HG03095 (cell line): ENCODE data around the gene CDH8.
"Not testable (repeated sequence)": the region's sequence is repeated elsewhere in the genome, so short reads cannot be mapped to it uniquely, and the experiment has no call there.

Experiments used
- ATAC-seq: cut with Tn5 transposase; IDR thresholded peaks from one replicate; pipeline ENCODE4 v1.9.1; 2021; ENCODE audit warnings: moderate library complexity; ENCODE audit not compliant: unreplicated experiment

The CDH8 gene

GRCh38 chr16:61871837-61872777 is 164.1 kb downstream of the CDH8 start:
- ATAC-seq: no peak

GRCh38 chr16:61862221-61863155 is 173.8 kb downstream of the CDH8 start:
- no peak for ATAC-seq

- ATAC-seq: no peak
These were observed 177.2 kb downstream of the CDH8 start for GRCh38 chr16:61858988-61859387.

GRCh38 chr16:61842666-61843065 is 193.6 kb downstream of the CDH8 start:
- ATAC-seq: no peak

GRCh38 chr16:61836804-61837393 is 199.3 kb downstream of the CDH8 start:
- ATAC-seq: no peak

- no peak for ATAC-seq
These were observed 202.2 kb downstream of the CDH8 start for GRCh38 chr16:61834082-61834481.

GRCh38 chr16:61831351-61831917 is 204.8 kb downstream of the CDH8 start:
- ATAC-seq: no peak

GRCh38 chr16:61829631-61830030 is 206.6 kb downstream of the CDH8 start:
- no peak for ATAC-seq

- ATAC-seq: no peak
These were observed 212.9 kb downstream of the CDH8 start for GRCh38 chr16:61823326-61823725.

GRCh38 chr16:61820820-61821219 is 215.4 kb downstream of the CDH8 start:
- no peak for ATAC-seq

- no peak for ATAC-seq
These were observed 215.8 kb downstream of the CDH8 start for GRCh38 chr16:61820398-61820797.

- no peak for ATAC-seq
These were observed 217.4 kb downstream of the CDH8 start for GRCh38 chr16:61818850-61819249.

GRCh38 chr16:61817583-61818278 is 218.5 kb downstream of the CDH8 start:
- ATAC-seq: no peak

GRCh38 chr16:61814726-61815347 is 221.4 kb downstream of the CDH8 start:
- no peak for ATAC-seq

- no peak for ATAC-seq
These were observed 222.9 kb downstream of the CDH8 start for GRCh38 chr16:61813339-61813738.

- ATAC-seq: no peak
These were observed 224.0 kb downstream of the CDH8 start for GRCh38 chr16:61812251-61812650.

GRCh38 chr16:61807551-61807950 is 228.7 kb downstream of the CDH8 start:
- ATAC-seq: no peak

GRCh38 chr16:61801217-61801616 is 235.0 kb downstream of the CDH8 start:
- ATAC-seq: not testable (repeated sequence)

- no peak for ATAC-seq
These were observed 237.5 kb downstream of the CDH8 start for GRCh38 chr16:61798741-61799140.
